CD14-positive monocyte (primary cell): ENCODE measurements around the gene HSD17B14. TPM values are rescaled to one million over a fixed set of nuclear protein-coding genes. Genes with fewer than 3 reads are reported as not detected.

Source experiments
- DNase-seq, 3 donors: peaks; one replicate each; pipeline ENCODE4 v3.0.0-alpha.2; 2011 to 2022
- H2AFZ ChIP-seq: 2 replicates; pipeline ENCODE4 v1.6.0; 2012; ENCODE audit warnings: mild to moderate bottlenecking, low read depth, low read length, inconsistent platforms; ENCODE audit not compliant: insufficient read depth, poor library complexity, severe bottlenecking
- H3K27ac ChIP-seq, 2 donors: 1 replicate in 1 of 2; 2 replicates in 1 of 2; pipeline ENCODE4 v1.5.1; 2012 to 2013; ENCODE audit warnings: low read length in 2 of 2, control low read depth in 1 of 2, inconsistent platforms in 1 of 2, low read depth in 1 of 2, mild to moderate bottlenecking in 1 of 2
- H3K27me3 ChIP-seq, 2 donors: one replicate each; pipeline versions ENCODE4 v1.6.0 to v1.6.1; 2011 to 2013; ENCODE audit warnings: low read length in 2 of 2; ENCODE audit not compliant: control insufficient read depth in 2 of 2, insufficient read depth in 2 of 2
- H3K36me3 ChIP-seq, 2 donors: replicated peaks in 1 of 2; 1 replicate in 1 of 2; 2 replicates in 1 of 2; pipeline versions ENCODE4 v1.5.1 to v1.6.1; 2012 to 2013; ENCODE audit warnings: low read length in 2 of 2, control low read depth in 1 of 2, inconsistent platforms in 1 of 2, mild to moderate bottlenecking in 1 of 2; ENCODE audit not compliant: insufficient read depth in 2 of 2, control insufficient read depth in 1 of 2
- H3K4me1 ChIP-seq, 2 donors: 1 replicate in 1 of 2; 2 replicates in 1 of 2; pipeline versions ENCODE4 v1.5.1 to v1.6.1; 2012 to 2013; ENCODE audit warnings: low read length in 2 of 2, control low read depth in 1 of 2, inconsistent platforms in 1 of 2, mild to moderate bottlenecking in 1 of 2, moderate library complexity in 1 of 2; ENCODE audit not compliant: insufficient read depth in 2 of 2, control insufficient read depth in 1 of 2
- H3K4me2 ChIP-seq: replicated peaks from 2 replicates; pipeline ENCODE3; 2012; ENCODE audit warnings: low read length, moderate library complexity, mild to moderate bottlenecking; ENCODE audit not compliant: poor library complexity, severe bottlenecking; ENCODE audit errors: extremely low read depth
- H3K4me3 ChIP-seq, 3 experiments: fragments of 200-600 bp in 1 of 3; sonication (generic) in 1 of 3; replicated peaks in 1 of 3; 1 replicate in 2 of 3; 2 replicates in 1 of 3; pipeline ENCODE4 v1.5.1; 2011 to 2013; ENCODE audit warnings: low read length in 3 of 3, mild to moderate bottlenecking in 3 of 3, control low read depth in 2 of 3, low read depth in 2 of 3, inconsistent platforms in 1 of 3, moderate library complexity in 1 of 3
- H3K79me2 ChIP-seq: 2 replicates; pipeline ENCODE4 v1.6.0; 2012; ENCODE audit warnings: mild to moderate bottlenecking, control low read depth, inconsistent platforms, low read length, moderate library complexity; ENCODE audit not compliant: insufficient read depth
- H3K9ac ChIP-seq: 2 replicates; pipeline ENCODE4 v1.6.0; 2017; ENCODE audit warnings: low read length, mild to moderate bottlenecking; ENCODE audit not compliant: insufficient read depth, poor library complexity, severe bottlenecking
- H3K9me3 ChIP-seq, 2 donors: replicated peaks in 1 of 2; 1 replicate in 1 of 2; 2 replicates in 1 of 2; pipeline versions ENCODE4 v1.5.1 to v1.6.1; 2012 to 2013; ENCODE audit warnings: low read length in 2 of 2, control low read depth in 1 of 2; ENCODE audit not compliant: control insufficient read depth in 1 of 2, insufficient read depth in 1 of 2
- H4K20me1 ChIP-seq: 2 replicates; pipeline ENCODE4 v1.6.0; 2012; ENCODE audit warnings: mild to moderate bottlenecking, low read length, control low read depth, moderate library complexity; ENCODE audit not compliant: insufficient read depth
- H3K27ac Mint-ChIP-seq, 7 donors: one replicate each; pipeline ENCODE4 v1.8.0; 2020; ENCODE audit warnings: mild to moderate bottlenecking in 7 of 7, mixed read lengths in 7 of 7, moderate library complexity in 6 of 7, inconsistent platforms in 2 of 7
- H3K27me3 Mint-ChIP-seq, 3 donors: one replicate each; pipeline ENCODE4 v1.8.0; 2021 to 2022; ENCODE audit warnings: low read depth in 3 of 3, mild to moderate bottlenecking in 3 of 3, mixed read lengths in 3 of 3, moderate library complexity in 3 of 3, inconsistent platforms in 1 of 3
- H3K36me3 Mint-ChIP-seq, 2 donors: one replicate each; pipeline ENCODE4 v1.8.0; 2020; ENCODE audit warnings: mixed read lengths in 2 of 2, inconsistent platforms in 1 of 2, mild to moderate bottlenecking in 1 of 2
- H3K4me1 Mint-ChIP-seq: one replicate; pipeline ENCODE4 v1.8.0; 2020; ENCODE audit warnings: mild to moderate bottlenecking, mixed read lengths
- H3K4me3 Mint-ChIP-seq, 2 donors: one replicate each; pipeline ENCODE4 v1.8.0; 2020; ENCODE audit warnings: mild to moderate bottlenecking in 2 of 2, mixed read lengths in 2 of 2, moderate library complexity in 1 of 2
- H3K9me3 Mint-ChIP-seq, 7 donors: one replicate each; pipeline ENCODE4 v1.8.0; 2020 to 2022; ENCODE audit warnings: mixed read lengths in 7 of 7, mild to moderate bottlenecking in 6 of 7, moderate library complexity in 6 of 7, inconsistent platforms in 2 of 7
- WGBS: methylation state at CpG from one replicate; pipeline ENCODE4 v1.1.5; 2013; ENCODE audit warnings: missing lambda C conversion rate; ENCODE audit not compliant: insufficient coverage; 5-methylcytosine and 5-hydroxymethylcytosine counted together
- intact Hi-C, 2 donors: fragments of 100-400 bp; cut with micrococcal nuclease; formaldehyde crosslinking; loops; one replicate each; pipeline versions ENCODE4 v1.15.0 to v1.15.1; 2023
- polyA plus RNA-seq, 3 donors: library from polyadenylated mRNA; depleted of rRNA in 1 of 3; unstranded in 2 of 3; stranded (reverse) in 1 of 3; fragments of 300-500 nt in 2 of 3; fragments of >200 nt in 1 of 3; fragmentation: Illumina TruSeq in 2 of 3; gene quantifications; 1 replicate in 2 of 3; 2 replicates in 1 of 3; pipeline ENCODE4 v1.2.3, GENCODE V29; 2012 to 2021
- TF ChIP-seq, protein P1 (sequence below): fragments of 200-600 bp; IDR thresholded peaks from one replicate; pipeline ENCODE4 v1.8.0; 2022; ENCODE audit warnings: antibody characterized with exemption, mild to moderate bottlenecking

Gene HSD17B14
- polyA plus RNA-seq, 3 donors: not detected

DNA sequence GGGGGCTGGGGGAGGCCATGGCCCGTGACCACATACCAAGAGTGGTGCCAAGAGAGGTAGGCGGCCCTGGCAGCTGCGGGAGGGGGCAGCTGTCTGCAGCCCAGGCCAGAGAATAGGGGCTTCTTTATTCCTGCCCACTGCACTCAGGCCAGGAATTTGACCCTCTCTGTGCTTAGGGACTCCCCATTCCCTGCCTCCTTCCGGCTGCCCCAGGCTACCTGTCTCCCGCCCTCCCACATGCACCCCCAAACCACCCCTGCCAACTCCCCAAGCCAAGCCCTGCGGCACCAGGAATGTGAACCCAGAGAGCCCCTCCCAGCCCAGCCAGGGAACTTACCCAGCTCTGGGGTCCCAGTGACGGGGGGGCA, 31.4 kb upstream of the HSD17B14 start:
- Mint-ChIP-seq H3K27ac (no peak overlapping the region), H3K4me1 (peaks cover 10% of the 10 kb centered on the region), H3K36me3 (peaks cover 0 to 4% of the 10 kb centered on the region in 2 donors), H3K9me3 (peaks cover 0 to 5% (median 4%) of the 10 kb centered on the region in 7 donors), H3K4me3 (no peak overlapping the region), H3K27me3 (peaks cover 9 to 17% (median 12%) of the 10 kb centered on the region in 3 donors)
- H3K27ac ChIP-seq: no peak overlapping the region
- no peaks in the 10 kb centered on the region for H3K36me3 ChIP-seq
- WGBS: 100% methylated on average over 5 of the region's 7 CpGs
- DNase-seq: no peak
- TF ChIP-seq, protein P1, sequence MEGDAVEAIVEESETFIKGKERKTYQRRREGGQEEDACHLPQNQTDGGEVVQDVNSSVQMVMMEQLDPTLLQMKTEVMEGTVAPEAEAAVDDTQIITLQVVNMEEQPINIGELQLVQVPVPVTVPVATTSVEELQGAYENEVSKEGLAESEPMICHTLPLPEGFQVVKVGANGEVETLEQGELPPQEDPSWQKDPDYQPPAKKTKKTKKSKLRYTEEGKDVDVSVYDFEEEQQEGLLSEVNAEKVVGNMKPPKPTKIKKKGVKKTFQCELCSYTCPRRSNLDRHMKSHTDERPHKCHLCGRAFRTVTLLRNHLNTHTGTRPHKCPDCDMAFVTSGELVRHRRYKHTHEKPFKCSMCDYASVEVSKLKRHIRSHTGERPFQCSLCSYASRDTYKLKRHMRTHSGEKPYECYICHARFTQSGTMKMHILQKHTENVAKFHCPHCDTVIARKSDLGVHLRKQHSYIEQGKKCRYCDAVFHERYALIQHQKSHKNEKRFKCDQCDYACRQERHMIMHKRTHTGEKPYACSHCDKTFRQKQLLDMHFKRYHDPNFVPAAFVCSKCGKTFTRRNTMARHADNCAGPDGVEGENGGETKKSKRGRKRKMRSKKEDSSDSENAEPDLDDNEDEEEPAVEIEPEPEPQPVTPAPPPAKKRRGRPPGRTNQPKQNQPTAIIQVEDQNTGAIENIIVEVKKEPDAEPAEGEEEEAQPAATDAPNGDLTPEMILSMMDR: no peak
- no peak overlapping the region for H3K4me3 ChIP-seq
- H4K20me1 ChIP-seq: peaks cover 4% of the 10 kb centered on the region
- peaks cover 0 to 9% of the 10 kb centered on the region in 2 donors for H3K27me3 ChIP-seq
- no peak overlapping the region for H3K4me2 ChIP-seq
- H3K79me2 ChIP-seq: peaks cover 5% of the 10 kb centered on the region
- H3K9ac ChIP-seq: no peak overlapping the region
- no peak overlapping the region for H2AFZ ChIP-seq
- intact Hi-C loops: no loop called here
- peaks cover 10% of the 10 kb centered on the region in 2 donors for H3K4me1 ChIP-seq
- H3K9me3 ChIP-seq: no peaks in the 10 kb centered on the region

DNA sequence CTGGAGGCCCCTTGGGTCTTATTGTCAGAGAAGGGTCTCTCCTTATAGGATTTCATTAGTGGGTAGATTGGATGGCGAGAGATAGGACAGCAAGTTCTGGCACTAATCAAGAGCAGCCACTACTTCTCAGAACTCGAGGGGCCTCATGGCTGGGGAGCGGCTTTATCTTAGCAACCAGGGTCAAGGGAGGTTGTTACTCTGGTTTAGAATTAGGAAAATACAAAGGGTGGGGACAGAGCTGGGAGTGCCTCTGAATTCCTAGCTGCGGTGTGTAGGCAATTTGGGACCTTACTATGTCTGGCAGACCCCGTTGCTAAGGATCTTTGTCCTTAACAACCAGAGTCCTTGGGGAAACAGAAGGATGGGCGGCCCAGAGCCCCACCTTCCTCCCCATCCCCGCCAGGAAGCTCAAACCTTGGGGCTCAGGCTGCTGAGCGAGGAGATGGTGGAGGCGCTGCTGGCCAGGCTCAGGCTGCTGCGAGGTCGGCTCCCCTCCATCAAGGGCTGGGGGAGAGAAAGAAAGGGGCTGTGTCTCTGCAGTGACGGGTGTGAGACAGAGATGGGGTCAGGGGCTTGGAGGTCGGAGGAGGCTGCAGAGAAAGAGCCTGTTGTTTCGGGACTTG, 30.9 kb upstream of the HSD17B14 start:
- Histone ChIP-seq H3K27me3 (peaks cover 0 to 9% of the 10 kb centered on the region in 2 donors), H3K27ac (no peak overlapping the region), H3K9me3 (no peaks in the 10 kb centered on the region), H3K4me1 (peaks cover 10% of the 10 kb centered on the region in 2 donors), H2AFZ (no peak overlapping the region), H3K9ac (no peak overlapping the region), H3K79me2 (peaks cover under 1% of the 10 kb centered on the region), H3K4me2 (no peak overlapping the region), H3K36me3 (no peaks in the 10 kb centered on the region), H4K20me1 (no peaks in the 10 kb centered on the region), H3K4me3 (no peak overlapping the region)
- intact Hi-C loops: no loop called here
- Mint-ChIP-seq H3K27me3 (peaks cover 9 to 19% (median 10%) of the 10 kb centered on the region in 3 donors), H3K9me3 (peaks cover 0 to under 1% (median 0%) of the 10 kb centered on the region in 7 donors), H3K4me1 (peaks cover 10% of the 10 kb centered on the region), H3K36me3 (no peaks in the 10 kb centered on the region), H3K4me3 (peak overlapping the region in 1 of 2 donors; percentile 52), H3K27ac (no peak overlapping the region)
- 100% methylated on average over 7 of the region's 14 CpGs for WGBS
- TF ChIP-seq, protein P1: no peak
- DNase-seq: no peak
